MM.1S (cell line): Measurements from ENCODE around the gene SPNS2.

ENCODE experiments used
- EZH2 ChIP-seq: fragments of 300-600 bp; sonication (generic); optimal IDR thresholded peaks from 2 replicates; pipeline ENCODE3; 2017; ENCODE audit warnings: low read depth, mild to moderate bottlenecking, antibody characterized with exemption, low read length, mixed read lengths
- EZH2phosphoT487 ChIP-seq: fragments of 300-600 bp; sonication (generic); IDR thresholded peaks from 2 replicates; pipeline ENCODE4 v1.6.1; 2018; ENCODE audit warnings: antibody characterized with exemption, low read length
- TF ChIP-seq, protein P1 (sequence below): fragments of 300-600 bp; sonication (generic); IDR thresholded peaks from 2 replicates; pipeline ENCODE4 v1.5.1; 2016; ENCODE audit warnings: antibody characterized with exemption, low read length, mixed read lengths

GRCh38 chr17:4530799-4531730 lies 32.4 kb downstream of the SPNS2 start:
- TF ChIP-seq EZH2 (no peak), EZH2phosphoT487 (no peak)
- TF ChIP-seq, protein P1, sequence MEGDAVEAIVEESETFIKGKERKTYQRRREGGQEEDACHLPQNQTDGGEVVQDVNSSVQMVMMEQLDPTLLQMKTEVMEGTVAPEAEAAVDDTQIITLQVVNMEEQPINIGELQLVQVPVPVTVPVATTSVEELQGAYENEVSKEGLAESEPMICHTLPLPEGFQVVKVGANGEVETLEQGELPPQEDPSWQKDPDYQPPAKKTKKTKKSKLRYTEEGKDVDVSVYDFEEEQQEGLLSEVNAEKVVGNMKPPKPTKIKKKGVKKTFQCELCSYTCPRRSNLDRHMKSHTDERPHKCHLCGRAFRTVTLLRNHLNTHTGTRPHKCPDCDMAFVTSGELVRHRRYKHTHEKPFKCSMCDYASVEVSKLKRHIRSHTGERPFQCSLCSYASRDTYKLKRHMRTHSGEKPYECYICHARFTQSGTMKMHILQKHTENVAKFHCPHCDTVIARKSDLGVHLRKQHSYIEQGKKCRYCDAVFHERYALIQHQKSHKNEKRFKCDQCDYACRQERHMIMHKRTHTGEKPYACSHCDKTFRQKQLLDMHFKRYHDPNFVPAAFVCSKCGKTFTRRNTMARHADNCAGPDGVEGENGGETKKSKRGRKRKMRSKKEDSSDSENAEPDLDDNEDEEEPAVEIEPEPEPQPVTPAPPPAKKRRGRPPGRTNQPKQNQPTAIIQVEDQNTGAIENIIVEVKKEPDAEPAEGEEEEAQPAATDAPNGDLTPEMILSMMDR = no peak
